Fibroblast of lung (primary cell): ENCODE measurements around the gene TTLL9. TPM values are rescaled to one million over a fixed set of nuclear protein-coding genes. Genes with fewer than 3 reads are reported as not detected.

Experiments used
- DNase-seq, 2 donors: peaks; one replicate each; pipeline versions ENCODE4 v3.0.0 to v3.0.0-alpha.2; 2010; ENCODE audit warnings: low read depth in 2 of 2
- H2AFZ ChIP-seq: 2 replicates; pipeline ENCODE4 v1.5.1; 2012; ENCODE audit warnings: low read length, control low read depth, inconsistent platforms
- H3K27ac ChIP-seq: 2 replicates; pipeline ENCODE4 v1.5.1; 2011; ENCODE audit warnings: low read length, control low read depth; ENCODE audit not compliant: insufficient read depth
- H3K27me3 ChIP-seq: 2 replicates; pipeline ENCODE4 v1.5.1; 2011; ENCODE audit warnings: mild to moderate bottlenecking, low read length; ENCODE audit not compliant: control insufficient read depth, insufficient read depth
- H3K36me3 ChIP-seq: 2 replicates; pipeline ENCODE4 v1.5.1; 2011; ENCODE audit warnings: low read length; ENCODE audit not compliant: control insufficient read depth, insufficient read depth
- H3K4me1 ChIP-seq: 2 replicates; pipeline ENCODE4 v1.5.1; 2011; ENCODE audit warnings: low read length; ENCODE audit not compliant: control insufficient read depth, insufficient read depth; ENCODE audit errors: extremely low read depth
- H3K4me2 ChIP-seq: 2 replicates; pipeline ENCODE4 v1.5.1; 2011; ENCODE audit warnings: low read length, control low read depth; ENCODE audit not compliant: insufficient read depth; ENCODE audit errors: extremely low read depth
- H3K4me3 ChIP-seq, 4 experiments: fragments of 200-600 bp in 1 of 4; sonication (generic) in 1 of 4; replicated peaks in 1 of 4; 2 replicates each; pipeline ENCODE4 v1.5.1; 2011 to 2016; ENCODE audit warnings: low read length in 4 of 4, low read depth in 3 of 4, mild to moderate bottlenecking in 3 of 4, control low read depth in 2 of 4, inconsistent platforms in 1 of 4, mixed read lengths in 1 of 4; ENCODE audit not compliant: insufficient read depth in 1 of 4; ENCODE audit errors: control extremely low read depth in 1 of 4
- H3K79me2 ChIP-seq: 2 replicates; pipeline ENCODE4 v1.5.1; 2012; ENCODE audit warnings: mild to moderate bottlenecking, low read length, inconsistent platforms; ENCODE audit not compliant: control insufficient read depth, insufficient read depth
- H3K9ac ChIP-seq: 2 replicates; pipeline ENCODE4 v1.5.1; 2011; ENCODE audit warnings: mild to moderate bottlenecking, low read length, control low read depth; ENCODE audit not compliant: insufficient read depth
- H3K9me3 ChIP-seq: 2 replicates; pipeline ENCODE4 v1.5.1; 2012; ENCODE audit warnings: low read depth, low read length; ENCODE audit not compliant: control insufficient read depth, insufficient read depth
- H4K20me1 ChIP-seq: 2 replicates; pipeline ENCODE4 v1.5.1; 2011; ENCODE audit warnings: low read length; ENCODE audit not compliant: control insufficient read depth, insufficient read depth; ENCODE audit errors: extremely low read depth
- CTCF ChIP-seq, 2 donors: IDR thresholded peaks in 1 of 2; conservative IDR thresholded peaks in 1 of 2; 1 replicate in 1 of 2; 2 replicates in 1 of 2; pipeline ENCODE4 v1.5.1; 2011 to 2012; ENCODE audit warnings: low read length in 2 of 2, control low read depth in 1 of 2, inconsistent platforms in 1 of 2, low read depth in 1 of 2, mild to moderate bottlenecking in 1 of 2
- EZH2 ChIP-seq: IDR thresholded peaks from 2 replicates; pipeline ENCODE4 v1.5.1; 2012; ENCODE audit warnings: low read length, control low read depth, mild to moderate bottlenecking; ENCODE audit errors: missing control alignments
- polyA plus RNA-seq, 2 donors: library from polyadenylated mRNA; depleted of rRNA in 1 of 2; stranded (reverse) in 1 of 2; unstranded in 1 of 2; fragments of >200 nt; gene quantifications; 2 replicates each; pipeline ENCODE4 v1.2.1, GENCODE V29; 2011 to 2012; ENCODE audit warnings: missing spikeins in 1 of 2
- total RNA-seq: library from RNA; depleted of rRNA; stranded (reverse); fragments of >200 nt; gene quantifications from 2 replicates; pipeline ENCODE4 v1.2.1, GENCODE V29; 2014

The TTLL9 gene
- total and polyA plus RNA-seq, 2 donors (not counting 1 experiment from before 2014, with no cell fraction given): 0.05 TPM; not detected in 1

GRCh38 chr20:31936420-31936819 lies 66.0 kb downstream of the TTLL9 start:
- Histone ChIP-seq H2AFZ (no peak overlapping the region), H3K9ac (no peak overlapping the region)
- DNase-seq: no peak

GRCh38 chr20:31937820-31938219 lies 67.4 kb downstream of the TTLL9 start:
- H2AFZ ChIP-seq: no peak overlapping the region
- H3K4me1 ChIP-seq: no peaks in the 10 kb centered on the region
- no peaks in the 10 kb centered on the region for H3K9me3 ChIP-seq
- no peaks in the 10 kb centered on the region for H3K79me2 ChIP-seq
- no peak overlapping the region for H3K4me2 ChIP-seq
- TF ChIP-seq CTCF (conservative IDR thresholded peaks at IDR 0.05 in 1 of 2, IDR thresholded peaks at IDR 0.05 in 1 of 2; ENCODE audit: low read depth in 1 of 2, low read length in 2 of 2) (no peak), EZH2 (no peak)
- no peak overlapping the region for H3K9ac ChIP-seq
- no peak for DNase-seq
- no peak overlapping the region for H3K4me3 ChIP-seq
- H3K36me3 ChIP-seq: no peaks in the 10 kb centered on the region
- no peak overlapping the region for H3K27ac ChIP-seq
- H3K27me3 ChIP-seq: no peaks in the 10 kb centered on the region
- no peaks in the 10 kb centered on the region for H4K20me1 ChIP-seq

More at GRCh38 chr20:31936420-31936819, 66.0 kb downstream of the TTLL9 start:
- H3K27ac ChIP-seq: no peak overlapping the region
- H3K4me3 ChIP-seq: no peak overlapping the region
- no peaks in the 10 kb centered on the region for H4K20me1 ChIP-seq
- H3K27me3 ChIP-seq: no peaks in the 10 kb centered on the region
- H3K79me2 ChIP-seq: no peaks in the 10 kb centered on the region
- no peaks in the 10 kb centered on the region for H3K4me1 ChIP-seq
- TF ChIP-seq CTCF (conservative IDR thresholded peaks at IDR 0.05 in 1 of 2, IDR thresholded peaks at IDR 0.05 in 1 of 2; ENCODE audit: low read depth in 1 of 2, low read length in 2 of 2) (no peak), EZH2 (no peak)
- no peak overlapping the region for H3K4me2 ChIP-seq
- no peaks in the 10 kb centered on the region for H3K36me3 ChIP-seq
- H3K9me3 ChIP-seq: no peaks in the 10 kb centered on the region

GRCh38 chr20:31939661-31940060 lies 69.2 kb downstream of the TTLL9 start:
- Histone ChIP-seq H3K27ac (no peak overlapping the region), H2AFZ (no peak overlapping the region), H3K4me3 (no peak overlapping the region), H3K9ac (no peak overlapping the region), H3K79me2 (no peaks in the 10 kb centered on the region), H3K9me3 (no peaks in the 10 kb centered on the region), H3K36me3 (peaks cover 2% of the 10 kb centered on the region), H4K20me1 (no peaks in the 10 kb centered on the region), H3K27me3 (no peaks in the 10 kb centered on the region), H3K4me2 (no peak overlapping the region), H3K4me1 (no peaks in the 10 kb centered on the region)
- no peak for DNase-seq
- TF ChIP-seq EZH2 (no peak), CTCF (conservative IDR thresholded peaks at IDR 0.05 in 1 of 2, IDR thresholded peaks at IDR 0.05 in 1 of 2; ENCODE audit: low read depth in 1 of 2, low read length in 2 of 2) (no peak)
